HG03342 (cell line): ENCODE measurements around the gene SDHC.

Experiments
- ATAC-seq: cut with Tn5 transposase; IDR thresholded peaks from one replicate; pipeline ENCODE4 v1.9.1; 2021; ENCODE audit warnings: mild to moderate bottlenecking, moderate library complexity; ENCODE audit not compliant: unreplicated experiment

The SDHC gene, protein sequence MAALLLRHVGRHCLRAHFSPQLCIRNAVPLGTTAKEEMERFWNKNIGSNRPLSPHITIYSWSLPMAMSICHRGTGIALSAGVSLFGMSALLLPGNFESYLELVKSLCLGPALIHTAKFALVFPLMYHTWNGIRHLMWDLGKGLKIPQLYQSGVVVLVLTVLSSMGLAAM

DNA sequence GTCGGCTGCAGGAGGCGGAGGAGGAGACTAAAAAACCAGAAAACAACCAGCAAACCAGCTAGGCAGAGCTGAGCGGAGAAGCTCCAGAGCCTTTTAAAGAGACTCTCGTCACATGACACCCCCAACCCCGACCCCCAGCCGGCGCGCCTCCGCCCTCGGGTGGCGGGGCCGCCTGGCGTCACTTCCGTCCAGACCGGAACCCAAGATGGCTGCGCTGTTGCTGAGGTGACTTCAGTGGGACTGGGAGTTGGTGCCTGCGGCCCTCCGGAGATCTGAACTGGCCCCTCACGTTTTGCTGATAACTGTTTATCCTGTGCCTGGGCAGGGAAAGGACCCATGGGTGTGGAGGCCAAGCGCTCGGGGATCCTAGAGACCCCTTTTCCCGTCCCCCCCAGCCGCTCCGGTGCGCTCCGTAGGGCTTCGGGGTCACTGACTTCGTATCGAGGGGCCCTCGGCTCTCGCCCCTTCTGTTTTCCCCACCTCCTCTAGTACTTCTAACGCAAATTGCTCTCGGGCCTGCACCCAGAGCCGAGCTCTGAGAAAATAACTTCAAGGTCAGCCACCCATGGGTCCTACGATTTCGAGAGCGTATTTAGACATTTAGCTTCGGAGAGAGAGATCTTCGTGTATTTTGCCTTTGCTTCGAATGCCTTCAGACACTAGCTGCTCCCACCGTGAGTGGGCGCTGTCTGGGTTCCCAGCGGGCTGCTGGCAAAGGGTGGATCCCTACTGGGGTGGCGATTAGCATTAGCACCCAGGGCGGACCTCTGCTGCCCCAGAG lies at the start of gene SDHC:
SDHC (plus strand) TSS at position 181 of the 781 bp plus-strand sequence; CDS start at position 206, 25 bp downstream.
- ATAC-seq = peak; percentile 97

DNA sequence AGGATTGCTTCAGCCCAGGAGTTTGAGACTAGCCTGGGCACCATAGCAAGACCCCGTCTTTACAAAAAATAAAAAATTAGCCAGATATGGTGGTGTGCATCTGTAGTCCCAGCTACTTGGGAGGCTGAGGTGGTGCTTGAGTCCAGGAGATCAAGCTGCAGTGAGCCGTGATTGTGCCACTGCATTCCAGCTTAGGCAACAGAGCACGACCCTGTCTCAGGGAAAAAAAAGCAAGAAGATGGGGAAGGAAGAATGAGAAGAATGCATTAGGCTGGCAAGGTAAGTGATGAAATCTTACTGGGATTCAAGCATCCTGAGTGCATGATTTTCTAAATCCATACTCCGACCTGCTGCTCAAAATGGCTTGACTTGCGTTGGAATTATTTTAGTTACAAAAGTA lies 48.9 kb upstream of the SDHC start:
- ATAC-seq = no peak

DNA sequence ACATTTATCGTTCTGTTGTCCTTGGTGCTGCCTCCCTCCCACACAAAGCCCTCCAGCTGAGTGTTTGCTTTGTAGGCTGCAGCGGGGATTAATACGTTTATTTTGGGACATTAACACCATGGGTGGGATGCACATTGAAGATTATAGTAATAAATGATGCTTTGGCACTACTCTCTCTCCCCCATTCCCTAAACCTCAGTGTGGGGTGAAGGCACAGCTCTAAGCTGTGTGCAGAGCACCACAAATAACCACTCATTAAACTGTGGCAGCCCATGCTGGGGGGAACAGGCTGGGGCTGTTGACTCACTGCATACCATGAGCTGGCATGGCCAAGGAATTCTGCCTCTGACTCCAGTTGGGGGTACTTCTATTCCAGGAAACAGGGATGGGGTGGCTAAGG lies 48.0 kb upstream of the SDHC start:
- ATAC-seq = no peak

DNA sequence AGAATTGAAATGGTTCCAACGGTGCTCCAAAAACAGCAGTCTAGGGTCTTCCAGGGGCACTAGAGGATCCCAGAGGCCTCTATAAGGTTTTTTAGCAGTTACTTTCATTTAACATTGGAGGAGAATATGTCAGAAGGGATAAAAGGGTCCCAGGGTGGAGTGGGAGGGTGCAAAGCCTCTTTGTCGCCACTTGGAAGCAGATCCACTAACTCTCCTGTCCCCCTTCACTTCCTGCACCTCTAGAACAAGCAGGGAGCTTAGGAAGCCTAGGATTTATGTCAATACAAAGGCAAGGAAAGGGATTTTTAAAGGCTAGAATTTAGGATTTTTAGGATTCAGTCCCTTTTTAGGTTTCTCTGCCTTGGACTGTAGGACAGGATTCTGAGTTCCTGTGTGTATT lies 47.3 kb upstream of the SDHC start:
- ATAC-seq = no peak

DNA sequence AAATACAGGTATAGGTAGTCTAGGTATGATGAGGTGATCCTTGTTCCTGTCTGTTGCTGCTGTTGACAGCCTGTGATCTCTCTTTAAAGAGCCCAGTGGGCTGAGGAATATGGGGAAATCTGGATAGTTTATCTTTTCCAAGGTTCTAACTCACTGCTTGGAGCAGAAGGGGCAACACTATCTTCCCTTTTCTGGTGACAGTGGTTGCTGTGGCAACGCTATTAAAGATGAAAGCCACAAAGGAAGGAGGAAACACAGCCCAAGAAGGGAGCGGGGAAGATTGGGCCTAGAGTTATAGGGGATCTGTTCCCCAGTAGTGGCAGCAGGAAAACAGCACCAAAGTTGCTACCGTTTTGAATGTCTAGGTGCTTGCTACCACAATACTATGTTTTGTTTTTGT lies 46.9 kb upstream of the SDHC start:
- no peak for ATAC-seq

DNA sequence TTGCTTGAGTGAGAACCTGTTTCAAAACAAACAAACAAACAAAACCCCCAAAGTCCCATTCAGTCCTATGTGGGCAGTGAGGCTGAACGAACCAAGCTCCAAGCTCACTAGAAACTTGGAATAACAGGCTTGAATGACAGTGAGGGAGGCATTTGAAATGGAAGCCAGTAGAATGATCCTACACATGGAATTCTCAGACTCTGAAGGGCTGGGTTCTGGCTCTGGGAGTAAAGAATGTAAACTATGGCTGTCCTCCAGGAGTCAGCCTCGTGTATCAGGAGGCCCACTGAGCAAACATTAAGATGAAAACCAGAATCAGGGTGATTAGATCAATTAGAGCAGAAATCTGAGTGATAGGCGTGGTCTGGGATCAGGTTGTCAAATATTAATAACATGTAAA lies 40.8 kb upstream of the SDHC start:
- no peak for ATAC-seq

DNA sequence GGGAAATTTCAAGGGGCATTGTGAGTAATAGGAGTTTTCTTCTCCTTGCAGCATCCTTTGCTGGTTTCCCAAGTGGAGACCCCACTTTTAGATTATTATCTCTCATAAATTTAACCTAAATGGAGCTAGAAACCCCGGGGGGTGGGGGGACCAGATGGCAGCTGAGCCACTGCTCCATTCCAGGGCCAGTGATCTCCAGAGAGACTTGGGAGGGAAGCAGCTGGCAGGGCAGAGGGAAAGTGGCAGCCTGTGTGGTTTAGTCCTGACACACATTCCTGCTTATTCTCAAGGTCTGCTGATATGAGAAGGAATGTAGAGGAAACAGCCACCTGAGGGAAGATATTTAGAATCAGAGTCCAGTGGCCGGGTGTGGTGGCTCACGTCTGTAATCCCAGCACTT lies 39.3 kb upstream of the SDHC start:
- no peak for ATAC-seq

DNA sequence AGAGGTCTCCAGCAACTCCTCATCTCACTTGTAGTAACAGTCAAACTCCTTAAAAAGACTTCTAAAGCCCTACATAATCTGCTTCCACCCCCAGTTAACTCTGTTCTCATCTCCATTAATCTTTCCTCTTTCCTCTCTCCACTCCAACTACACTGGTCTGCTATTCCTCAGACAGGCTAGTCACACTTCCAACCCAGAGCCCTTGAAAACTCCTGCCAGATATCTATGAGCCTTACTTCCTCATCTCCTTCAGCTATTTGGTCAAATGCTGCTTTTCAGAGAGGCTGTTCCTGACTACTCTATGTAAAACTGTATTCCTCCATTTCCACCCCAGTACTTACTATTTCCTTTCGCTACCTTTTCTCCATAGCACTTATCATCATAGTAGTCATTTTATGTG lies 31.2 kb upstream of the SDHC start:
- ATAC-seq = no peak

DNA sequence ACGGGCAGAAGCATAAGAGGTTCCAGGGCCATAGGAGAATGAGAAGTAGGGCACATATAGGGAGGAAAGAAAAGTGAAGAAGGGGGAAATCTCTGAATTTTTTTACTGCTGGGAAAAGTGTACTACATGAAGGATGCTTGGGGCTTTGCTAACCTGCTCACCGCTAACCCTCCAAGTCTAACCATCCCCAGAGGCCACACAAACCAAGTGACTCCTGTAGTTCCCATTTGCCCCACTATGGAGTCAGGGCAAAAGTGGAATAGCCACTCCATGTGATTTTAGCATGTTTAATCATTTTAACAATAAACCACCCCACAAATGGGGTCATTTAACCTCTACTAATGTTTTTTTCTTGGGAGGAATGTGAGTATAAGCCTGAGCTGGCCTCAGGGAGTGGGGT lies 29.1 kb upstream of the SDHC start:
- ATAC-seq = no peak

DNA sequence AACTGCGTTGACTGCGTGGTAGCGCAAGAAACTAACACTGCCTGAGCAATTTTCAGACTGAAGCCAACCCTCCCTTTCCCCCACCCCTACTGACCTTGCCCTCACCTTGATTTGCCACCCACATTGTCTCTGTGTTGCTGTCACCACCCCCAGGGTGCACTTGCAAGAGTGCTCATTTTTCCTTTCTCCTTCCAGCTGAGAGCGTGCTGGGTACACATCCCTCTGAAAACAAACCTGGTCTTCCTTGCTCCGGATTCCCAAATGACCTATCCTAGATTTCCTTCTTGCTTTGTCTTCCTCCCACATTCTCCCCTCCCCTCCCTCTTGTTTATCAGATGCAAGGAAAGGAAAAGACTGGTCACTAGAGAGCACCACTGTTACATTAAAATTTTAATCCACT lies 28.7 kb upstream of the SDHC start:
- ATAC-seq = no peak

DNA sequence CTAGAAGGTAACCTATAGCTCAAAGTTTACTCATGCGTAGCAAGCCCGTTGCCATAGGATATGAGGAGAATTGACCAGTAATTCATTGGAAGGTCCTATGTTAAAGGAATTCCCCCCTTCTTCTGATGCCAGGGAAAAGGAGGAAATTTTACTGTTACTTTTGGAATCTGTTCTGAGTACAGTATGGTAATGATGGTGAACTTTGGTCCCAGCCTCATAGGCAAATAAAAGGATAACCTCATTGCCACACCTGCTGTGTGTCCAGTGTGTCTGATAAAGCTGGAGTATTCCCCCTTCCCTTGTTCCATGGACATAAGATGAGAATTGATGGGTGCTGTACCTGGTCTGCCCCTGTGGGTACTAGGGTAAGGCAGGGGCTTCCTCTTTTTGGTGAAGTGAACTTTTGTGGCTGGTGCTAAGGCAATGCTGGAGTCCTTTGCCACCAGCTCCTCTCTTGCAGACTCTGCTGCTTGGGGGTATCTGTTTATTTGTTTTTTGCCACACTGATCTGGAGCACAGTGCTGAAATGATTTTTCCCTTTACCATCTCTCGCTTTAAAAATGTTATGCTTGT lies 26.6 kb upstream of the SDHC start:
- ATAC-seq = no peak

DNA sequence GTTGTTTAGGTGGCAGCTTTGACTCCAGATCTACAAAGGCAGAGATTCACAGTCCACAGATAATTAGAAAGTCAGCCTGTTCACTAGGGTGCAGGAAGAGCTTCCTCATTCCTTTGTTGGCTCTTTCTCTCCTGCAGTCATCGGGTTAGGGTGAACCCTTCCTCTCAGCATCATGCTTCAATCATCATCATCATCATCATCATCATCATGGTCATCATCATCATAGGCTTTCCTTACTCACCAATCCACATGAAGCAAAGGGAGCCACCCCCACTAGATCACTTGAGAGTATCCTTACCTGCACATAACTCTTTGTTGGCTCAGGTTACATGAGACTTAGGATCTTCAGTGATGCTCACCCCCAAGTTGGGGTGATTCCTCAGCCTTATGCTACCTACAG lies 23.4 kb upstream of the SDHC start:
- ATAC-seq = no peak

DNA sequence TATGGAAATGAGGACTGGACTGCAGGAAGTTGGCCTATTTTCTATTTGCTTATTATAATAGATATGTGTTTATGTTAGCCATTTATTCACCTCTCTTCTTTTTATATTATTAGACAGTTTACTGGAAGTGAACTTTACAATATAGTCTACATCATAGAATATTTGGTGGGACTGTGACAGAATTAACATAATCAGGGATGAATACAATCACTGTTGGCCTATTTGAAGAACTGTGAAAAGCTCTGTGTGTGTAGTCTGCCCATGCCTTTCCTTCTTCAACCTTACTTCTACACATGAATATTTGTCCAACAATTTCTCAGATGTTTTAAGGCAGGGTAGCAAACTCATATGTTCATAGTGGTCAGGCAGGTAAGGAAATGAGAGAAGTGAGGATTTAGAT lies 16.8 kb upstream of the SDHC start:
- no peak for ATAC-seq

DNA sequence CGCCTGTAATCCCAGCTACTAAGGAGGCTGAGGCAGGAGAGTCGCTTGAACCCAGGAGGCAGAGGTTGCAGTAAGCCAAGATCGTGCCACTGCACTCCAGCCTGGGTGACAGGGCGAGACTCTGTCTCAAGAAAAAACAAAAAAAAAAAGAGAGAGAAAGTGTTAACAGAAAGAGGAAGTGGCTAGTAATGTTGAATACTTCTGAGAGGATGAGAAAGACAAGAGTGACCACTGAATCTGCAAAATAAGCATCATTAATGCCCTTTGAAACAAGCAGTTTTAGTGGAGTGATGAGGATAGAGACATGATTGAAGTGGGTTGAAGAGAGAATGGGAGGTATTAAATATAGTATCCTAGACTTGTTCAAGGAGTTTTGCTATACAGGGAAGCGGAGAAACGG lies 16.1 kb upstream of the SDHC start:
- ATAC-seq = no peak

DNA sequence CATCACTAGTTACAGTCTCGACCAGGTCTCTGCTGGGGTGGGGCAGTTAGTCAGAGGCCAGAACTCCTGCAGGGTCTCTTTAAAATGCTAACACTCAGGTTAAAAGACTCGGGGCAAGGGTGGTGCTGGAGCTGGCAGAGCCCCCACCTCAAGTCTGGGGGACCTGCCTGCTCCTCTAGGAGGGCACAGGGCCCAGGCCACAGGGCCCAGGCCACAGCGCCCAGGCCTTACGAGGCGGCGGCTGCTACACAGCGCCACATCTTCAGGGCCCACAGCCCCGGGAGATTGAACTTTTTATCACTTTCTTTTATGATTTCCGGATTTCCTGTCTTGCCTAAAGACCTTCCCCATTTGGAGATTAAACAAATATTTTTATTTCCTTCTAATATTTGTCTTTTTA lies 14.8 kb upstream of the SDHC start:
- ATAC-seq = no peak

DNA sequence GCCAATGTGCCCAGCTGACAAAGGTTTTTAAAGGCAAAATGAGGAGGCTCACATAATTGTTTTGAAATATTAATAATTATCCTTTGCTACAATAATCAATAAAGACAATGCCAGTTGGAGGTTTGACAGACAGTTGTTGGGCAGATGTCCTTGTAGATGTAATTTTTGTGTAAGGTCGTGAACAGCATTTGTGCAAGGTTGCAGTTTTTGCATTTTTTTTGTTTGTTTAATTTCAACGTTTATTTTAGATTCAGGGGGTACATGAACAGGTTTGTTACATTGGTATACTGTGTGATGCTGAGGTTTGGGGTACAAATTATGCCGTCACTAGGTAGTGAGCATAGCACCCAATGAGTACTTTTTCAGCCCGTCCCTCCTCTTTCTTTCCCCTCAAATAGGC lies 13.7 kb upstream of the SDHC start:
- ATAC-seq = no peak

DNA sequence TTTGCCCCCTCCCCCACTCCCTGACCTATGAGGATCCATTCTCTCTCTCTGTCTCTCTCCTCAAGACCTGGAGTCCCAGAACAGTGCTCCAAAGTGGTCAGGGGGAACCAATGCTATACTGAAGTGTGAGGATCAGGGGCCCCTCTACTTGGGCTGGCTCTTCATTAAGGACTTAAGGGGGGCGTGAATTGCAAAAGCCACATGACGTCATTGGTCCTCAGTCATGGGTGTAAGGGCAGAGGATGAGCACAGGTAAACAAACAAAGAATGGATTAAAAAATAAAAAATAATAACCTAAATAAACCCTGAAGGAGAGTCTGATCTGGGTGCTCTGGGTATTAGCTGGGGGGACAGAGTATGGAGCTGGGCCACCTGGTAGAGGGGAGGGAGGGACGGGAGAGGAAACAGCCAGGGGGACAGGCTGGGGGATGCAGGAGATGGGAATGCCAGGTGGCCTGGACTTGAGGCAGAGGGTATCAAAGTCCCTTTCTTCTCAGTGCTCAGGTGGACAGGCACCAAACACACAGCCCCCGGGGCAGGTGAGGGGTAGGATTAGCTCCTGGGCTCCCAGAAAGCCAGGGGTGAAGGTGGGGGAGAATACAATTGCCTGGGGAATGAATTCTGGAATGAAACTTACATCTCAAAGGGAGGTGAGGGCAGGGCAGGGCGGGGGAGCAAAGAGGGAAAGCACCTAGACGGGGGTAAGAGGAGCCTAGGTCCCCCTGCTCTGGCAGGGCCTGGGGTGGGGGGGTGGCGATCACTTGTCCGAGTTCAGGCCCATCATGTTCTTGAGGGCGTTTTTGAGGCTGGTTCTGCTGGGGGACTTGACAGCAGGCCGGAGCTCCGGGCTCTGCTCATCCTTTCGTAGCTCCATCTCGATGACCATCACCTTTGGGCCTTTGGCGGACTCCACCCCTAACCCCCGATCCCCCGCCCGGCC lies 9.0 kb upstream of the SDHC start:
- peak; percentile 4 for ATAC-seq

DNA sequence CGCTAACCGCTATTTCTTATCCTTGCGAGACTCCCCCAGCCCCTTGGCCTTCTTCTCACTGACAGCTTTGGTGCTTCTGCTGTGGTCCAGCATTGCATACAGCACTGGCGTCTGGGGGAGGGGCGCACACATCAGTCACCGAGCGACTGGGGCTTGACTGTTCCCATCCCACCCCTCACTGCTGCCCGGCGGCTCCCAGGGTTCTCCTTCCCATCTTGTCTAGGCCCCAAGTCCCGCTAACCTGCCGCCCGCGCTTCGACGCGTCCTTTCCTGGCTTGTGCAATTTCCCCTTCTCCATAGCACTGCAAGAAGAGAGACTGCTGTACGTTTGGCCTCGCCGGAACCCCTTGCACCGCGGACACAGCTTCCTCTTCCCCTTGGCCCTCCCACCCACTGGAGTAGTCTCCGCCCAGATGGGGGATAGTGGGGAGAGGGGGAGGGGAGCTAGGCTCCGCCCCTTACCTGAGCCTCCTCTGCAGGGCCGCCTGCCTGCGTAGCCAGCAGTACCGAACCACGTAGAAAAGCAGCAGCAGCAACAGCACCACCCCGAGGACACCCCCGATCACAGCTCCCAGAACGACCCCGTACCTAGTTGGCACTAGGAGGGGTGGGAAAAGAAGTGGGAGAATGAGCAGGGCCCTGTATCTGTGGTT lies 8.2 kb upstream of the SDHC start:
- peak; percentile 85 for ATAC-seq

DNA sequence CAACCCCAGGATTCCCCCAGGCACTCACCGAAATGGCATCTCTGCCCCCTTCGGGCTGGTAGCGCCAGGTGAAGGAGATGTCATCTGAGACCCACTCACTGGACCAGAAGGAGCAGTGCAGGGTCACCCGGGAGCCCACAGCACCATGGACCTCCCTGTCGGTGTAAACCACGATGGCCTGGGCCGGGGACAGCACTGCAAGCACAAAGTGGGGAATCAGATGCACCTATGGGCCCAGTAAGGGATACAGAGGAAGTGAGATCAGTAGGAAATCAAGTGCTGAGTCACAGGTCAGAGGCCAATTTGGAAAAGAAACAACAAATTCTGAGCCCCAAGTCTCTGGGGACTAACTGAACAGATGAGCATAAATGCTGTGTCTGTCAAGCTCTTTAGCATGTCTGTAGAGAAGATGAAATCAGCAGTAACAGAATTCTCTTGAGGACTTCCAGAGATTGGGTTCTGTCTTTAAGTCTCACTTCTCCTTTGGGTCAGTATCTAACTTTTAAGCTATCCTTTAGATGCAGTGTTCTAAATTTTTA lies 6.9 kb upstream of the SDHC start:
- no peak for ATAC-seq

DNA sequence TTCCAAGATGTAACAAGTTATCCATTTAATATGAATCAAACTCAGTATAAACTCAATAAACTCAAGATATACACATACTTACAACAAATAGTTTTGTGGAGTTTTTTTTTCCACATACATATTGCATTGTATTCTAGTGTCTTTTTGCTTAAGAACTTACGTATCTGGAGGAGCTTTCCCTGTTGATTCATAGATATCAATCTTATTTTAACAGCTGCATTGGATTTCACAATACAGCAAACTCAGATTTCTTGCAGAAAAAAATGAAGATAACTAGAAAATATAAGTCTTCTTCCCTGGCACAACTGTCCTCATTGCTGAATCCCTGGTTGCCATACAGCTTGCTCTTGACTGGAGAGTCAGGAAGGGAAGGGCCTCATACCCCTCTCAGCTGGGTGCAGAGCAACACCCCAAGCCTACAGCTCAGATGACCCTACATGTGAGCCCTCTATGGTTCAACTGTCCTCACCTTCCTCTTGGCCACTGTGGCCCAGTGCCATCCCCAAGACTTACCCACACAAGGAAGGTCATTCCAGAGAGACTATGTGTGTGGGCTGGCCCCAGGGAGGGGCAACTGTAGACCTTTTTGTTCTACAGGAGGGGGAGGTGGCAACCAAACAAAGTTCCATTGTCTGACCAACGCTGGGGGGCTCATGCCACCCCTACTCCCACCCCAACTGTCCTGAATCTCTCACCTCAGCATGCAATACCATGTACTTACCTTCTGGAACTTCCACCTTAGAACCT lies 6.1 kb upstream of the SDHC start:
- ATAC-seq = no peak
